ENCODE measurements around the gene HLA-DOB.
"Not testable (repeated sequence)": the region's sequence is repeated elsewhere in the genome, so short reads cannot be mapped to it uniquely, and the experiment has no call there.

HLA-DOB gene

GRCh38 chr6:32807020-32807580 lies 9.7 kb downstream of the HLA-DOB start:
- Histone ChIP-seq H3K27ac (ENCODE audit: low read depth, low read length) (no peak overlapping the region), H3K23ac (ENCODE audit: low read length) (no peak overlapping the region), H2BK5ac (ENCODE audit: low read depth, low read length, poor library complexity) (no peak overlapping the region), H4K12ac (ENCODE audit: low read depth, low read length) (no peak overlapping the region), H2AFZ (ENCODE audit: insufficient read depth, low read length, poor library complexity) (no peak overlapping the region), H3K4me3 (ENCODE audit: low read depth, low read length) (no peak overlapping the region), H3K9ac (ENCODE audit: low read length) (no peak overlapping the region), H2AK5ac (ENCODE audit: low read length) (no peak overlapping the region), H3K79me1 (ENCODE audit: low read length) (no peaks in the 10 kb centered on the region), H2BK12ac (ENCODE audit: low read length) (no peak overlapping the region), H3K9me3 (ENCODE audit: insufficient read depth, low read depth, low read length) (no peaks in the 10 kb centered on the region), H3K4me1 (ENCODE audit: control insufficient read depth in 1 of 2, insufficient read depth in 2 of 2, low read length in 2 of 2) (no peaks in the 10 kb centered on the region), H3K36me3 (ENCODE audit: control insufficient read depth in 1 of 2, insufficient read depth in 2 of 2, low read length in 2 of 2) (no peaks in the 10 kb centered on the region), H4K8ac (ENCODE audit: low read depth, low read length) (no peak overlapping the region), H3K79me2 (ENCODE audit: control insufficient read depth, insufficient read depth, low read length, poor library complexity) (no peaks in the 10 kb centered on the region), H2BK120ac (ENCODE audit: insufficient read depth, low read length, poor library complexity) (no peak overlapping the region), H4K91ac (ENCODE audit: low read depth, low read length) (no peak overlapping the region), H3K4me2 (ENCODE audit: low read length) (no peak overlapping the region), H3K14ac (ENCODE audit: low read length) (no peak overlapping the region), H3K18ac (ENCODE audit: low read length) (no peak overlapping the region), H3K4ac (ENCODE audit: low read depth, low read length) (no peak overlapping the region), H3K27me3 (ENCODE audit: insufficient read depth, low read length) (no peaks in the 10 kb centered on the region)
- DNase-seq = no peak
- no CpG with 5 or more reads among the region's 5 CpGs for WGBS (ENCODE audit: extremely low coverage, insufficient coverage, insufficient read length)

- H3K27ac ChIP-seq (ENCODE audit: low read depth, low read length); H3K23ac ChIP-seq (ENCODE audit: low read length); H3K79me2 ChIP-seq (ENCODE audit: control insufficient read depth, insufficient read depth, low read length, poor library complexity); H3K18ac ChIP-seq (ENCODE audit: low read length); H2AFZ ChIP-seq (ENCODE audit: insufficient read depth, low read length, poor library complexity); H2BK5ac ChIP-seq (ENCODE audit: low read depth, low read length, poor library complexity); H3K4me2 ChIP-seq (ENCODE audit: low read length); H3K14ac ChIP-seq (ENCODE audit: low read length); H3K9me3 ChIP-seq (ENCODE audit: insufficient read depth, low read depth, low read length); H2BK120ac ChIP-seq (ENCODE audit: insufficient read depth, low read length, poor library complexity); H3K9ac ChIP-seq (ENCODE audit: low read length); H3K4ac ChIP-seq (ENCODE audit: low read depth, low read length); H3K4me1 ChIP-seq (ENCODE audit: control insufficient read depth in 1 of 2, insufficient read depth in 2 of 2, low read length in 2 of 2); DNase-seq; H3K27me3 ChIP-seq (ENCODE audit: insufficient read depth, low read length); H4K12ac ChIP-seq (ENCODE audit: low read depth, low read length); H4K91ac ChIP-seq (ENCODE audit: low read depth, low read length); H4K8ac ChIP-seq (ENCODE audit: low read depth, low read length); H2AK5ac ChIP-seq (ENCODE audit: low read length); H3K36me3 ChIP-seq (ENCODE audit: control insufficient read depth in 1 of 2, insufficient read depth in 2 of 2, low read length in 2 of 2); H3K4me3 ChIP-seq (ENCODE audit: low read depth, low read length); H3K79me1 ChIP-seq (ENCODE audit: low read length); H2BK12ac ChIP-seq (ENCODE audit: low read length): not testable (repeated sequence)
Measured at GRCh38 chr6:32805404-32805803, 11.4 kb downstream of the HLA-DOB start.

- H3K4ac ChIP-seq (ENCODE audit: low read depth, low read length) = no peak overlapping the region
- H3K79me2 ChIP-seq (ENCODE audit: control insufficient read depth, insufficient read depth, low read length, poor library complexity) = no peaks in the 10 kb centered on the region
- H3K4me1 ChIP-seq (ENCODE audit: control insufficient read depth in 1 of 2, insufficient read depth in 2 of 2, low read length in 2 of 2) = no peaks in the 10 kb centered on the region
- no peak overlapping the region for H3K18ac ChIP-seq (ENCODE audit: low read length)
- H2BK120ac ChIP-seq (ENCODE audit: insufficient read depth, low read length, poor library complexity) = no peak overlapping the region
- H2BK12ac ChIP-seq (ENCODE audit: low read length) = no peak overlapping the region
- no peak overlapping the region for H3K4me3 ChIP-seq (ENCODE audit: low read depth, low read length)
- H4K12ac ChIP-seq (ENCODE audit: low read depth, low read length) = no peak overlapping the region
- no peak overlapping the region for H3K9ac ChIP-seq (ENCODE audit: low read length)
- H4K91ac ChIP-seq (ENCODE audit: low read depth, low read length) = no peak overlapping the region
- no peak overlapping the region for H3K23ac ChIP-seq (ENCODE audit: low read length)
- no peak for DNase-seq
- H2BK5ac ChIP-seq (ENCODE audit: low read depth, low read length, poor library complexity) = no peak overlapping the region
- no peak overlapping the region for H3K27ac ChIP-seq (ENCODE audit: low read depth, low read length)
- H3K14ac ChIP-seq (ENCODE audit: low read length) = no peak overlapping the region
- H3K79me1 ChIP-seq (ENCODE audit: low read length) = no peaks in the 10 kb centered on the region
- no peak overlapping the region for H4K8ac ChIP-seq (ENCODE audit: low read depth, low read length)
- H3K4me2 ChIP-seq (ENCODE audit: low read length) = no peak overlapping the region
- no peak overlapping the region for H2AFZ ChIP-seq (ENCODE audit: insufficient read depth, low read length, poor library complexity)
- WGBS (ENCODE audit: extremely low coverage, insufficient coverage, insufficient read length) = no CpG with 5 or more reads among the region's 2 CpGs
- H3K27me3 ChIP-seq (ENCODE audit: insufficient read depth, low read length) = no peaks in the 10 kb centered on the region
- H3K9me3 ChIP-seq (ENCODE audit: insufficient read depth, low read depth, low read length) = no peaks in the 10 kb centered on the region
- H2AK5ac ChIP-seq (ENCODE audit: low read length) = no peak overlapping the region
- H3K36me3 ChIP-seq (ENCODE audit: control insufficient read depth in 1 of 2, insufficient read depth in 2 of 2, low read length in 2 of 2) = no peaks in the 10 kb centered on the region
Measured at GRCh38 chr6:32803416-32803815, 13.4 kb downstream of the HLA-DOB start.

- H4K12ac ChIP-seq (ENCODE audit: low read depth, low read length) = no peak overlapping the region
Measured at GRCh38 chr6:32799740-32800139, 17.1 kb downstream of the HLA-DOB start.

More at GRCh38 chr6:32799740-32800139, 17.1 kb downstream of the HLA-DOB start:
- Histone ChIP-seq H2BK120ac (ENCODE audit: insufficient read depth, low read length, poor library complexity) (no peak overlapping the region), H2BK12ac (ENCODE audit: low read length) (no peak overlapping the region), H3K4me1 (ENCODE audit: control insufficient read depth in 1 of 2, insufficient read depth in 2 of 2, low read length in 2 of 2) (peaks cover 0 to 7% of the 10 kb centered on the region in 2 experiments), H3K9me3 (ENCODE audit: insufficient read depth, low read depth, low read length) (no peaks in the 10 kb centered on the region), H3K14ac (ENCODE audit: low read length) (no peak overlapping the region), H3K9ac (ENCODE audit: low read length) (no peak overlapping the region), H4K8ac (ENCODE audit: low read depth, low read length) (no peak overlapping the region), H3K4me3 (ENCODE audit: low read depth, low read length) (no peak overlapping the region), H2AK5ac (ENCODE audit: low read length) (no peak overlapping the region), H3K36me3 (ENCODE audit: control insufficient read depth in 1 of 2, insufficient read depth in 2 of 2, low read length in 2 of 2) (no peaks in the 10 kb centered on the region), H3K27me3 (ENCODE audit: insufficient read depth, low read length) (no peaks in the 10 kb centered on the region), H3K18ac (ENCODE audit: low read length) (no peak overlapping the region), H3K79me2 (ENCODE audit: control insufficient read depth, insufficient read depth, low read length, poor library complexity) (no peaks in the 10 kb centered on the region), H3K79me1 (ENCODE audit: low read length) (no peaks in the 10 kb centered on the region), H3K23ac (ENCODE audit: low read length) (no peak overlapping the region), H4K91ac (ENCODE audit: low read depth, low read length) (no peak overlapping the region), H3K27ac (ENCODE audit: low read depth, low read length) (no peak overlapping the region), H3K4me2 (ENCODE audit: low read length) (no peak overlapping the region), H2BK5ac (ENCODE audit: low read depth, low read length, poor library complexity) (no peak overlapping the region), H2AFZ (ENCODE audit: insufficient read depth, low read length, poor library complexity) (no peak overlapping the region), H3K4ac (ENCODE audit: low read depth, low read length) (no peak overlapping the region)
- WGBS (ENCODE audit: extremely low coverage, insufficient coverage, insufficient read length) = no CpG with 5 or more reads among the region's 3 CpGs
- DNase-seq = no peak
